Common myeloid progenitor, CD34-positive (primary cell): ENCODE measurements around the gene TRMU.

Experiments used
- CTCF ChIA-PET: fragments of 350-600 bp; sonication (Branson Sonifier 250); formaldehyde crosslinking; loops from one replicate; lab custom pipeline; 2021; ENCODE audit warnings: antibody characterized with exemption; lab: Charles Lee
- POLR2A ChIA-PET: fragments of 350-600 bp; sonication (Branson Sonifier 250); formaldehyde crosslinking; loops from one replicate; lab custom pipeline; 2021; ENCODE audit warnings: antibody characterized with exemption; lab: Charles Lee
- DNase-seq, 3 donors: peaks; one replicate each; pipeline versions ENCODE4 v3.0.0 to v3.0.0-alpha.2; 2013
- H3K27ac ChIP-seq, 2 experiments: 1 replicate in 1 of 2; 2 replicates in 1 of 2; pipeline ENCODE4 v1.7.0; 2013; ENCODE audit warnings: inconsistent platforms in 2 of 2, low read length in 2 of 2, mild to moderate bottlenecking in 2 of 2, low read depth in 1 of 2, moderate library complexity in 1 of 2; ENCODE audit not compliant: severe bottlenecking in 2 of 2, insufficient read depth in 1 of 2, poor library complexity in 1 of 2
- H3K27me3 ChIP-seq, 5 experiments: replicated peaks in 2 of 5; 1 replicate in 3 of 5; 2 replicates in 2 of 5; pipeline versions ENCODE4 v1.6.1 to v1.7.0; 2013; ENCODE audit warnings: low read length in 4 of 5, mild to moderate bottlenecking in 2 of 5, moderate library complexity in 2 of 5, inconsistent platforms in 1 of 5; ENCODE audit not compliant: insufficient read depth in 5 of 5, control insufficient read depth in 4 of 5
- H3K36me3 ChIP-seq, 4 experiments: 1 replicate in 2 of 4; 2 replicates in 2 of 4; pipeline versions ENCODE4 v1.6.1 to v1.7.0; 2013; ENCODE audit warnings: low read length in 3 of 4, control low read depth in 1 of 4, mild to moderate bottlenecking in 1 of 4; ENCODE audit not compliant: control insufficient read depth in 4 of 4, insufficient read depth in 4 of 4
- H3K4me1 ChIP-seq, 4 experiments: 1 replicate in 3 of 4; 2 replicates in 1 of 4; pipeline versions ENCODE4 v1.6.1 to v1.7.1; 2013; ENCODE audit warnings: low read length in 3 of 4, mild to moderate bottlenecking in 3 of 4, control low read depth in 1 of 4, inconsistent platforms in 1 of 4, moderate library complexity in 1 of 4; ENCODE audit not compliant: control insufficient read depth in 4 of 4, insufficient read depth in 4 of 4; ENCODE audit errors: control extremely low read depth in 1 of 4
- H3K4me3 ChIP-seq, 7 experiments: 1 replicate in 4 of 7; 2 replicates in 3 of 7; pipeline versions ENCODE4 v1.5.1 to v1.7.0; 2013; ENCODE audit warnings: mild to moderate bottlenecking in 7 of 7, low read length in 6 of 7, moderate library complexity in 6 of 7, inconsistent platforms in 2 of 7, low read depth in 2 of 7, control low read depth in 1 of 7; ENCODE audit not compliant: insufficient read depth in 4 of 7, control insufficient read depth in 1 of 7; ENCODE audit errors: extremely low read depth in 1 of 7
- H3K9me3 ChIP-seq, 5 experiments: 1 replicate in 4 of 5; 2 replicates in 1 of 5; pipeline versions ENCODE4 v1.6.1 to v1.7.1; 2013; ENCODE audit warnings: low read length in 4 of 5, mild to moderate bottlenecking in 2 of 5, inconsistent platforms in 1 of 5, low read depth in 1 of 5, moderate library complexity in 1 of 5; ENCODE audit not compliant: control insufficient read depth in 4 of 5, insufficient read depth in 2 of 5; ENCODE audit errors: control extremely low read depth in 1 of 5
- WGBS: methylation state at CpG from one replicate; pipeline ENCODE4 v1.1.5; 2013; ENCODE audit not compliant: insufficient coverage; 5-methylcytosine and 5-hydroxymethylcytosine counted together

Gene TRMU

GRCh38 chr22:46368871-46369715 is 33.6 kb downstream of the TRMU start:
- H3K4me1 ChIP-seq: peaks cover 0 to 28% (median 13%) of the 10 kb centered on the region in 4 experiments
- H3K27ac ChIP-seq: no peak overlapping the region
- H3K27me3 ChIP-seq: peaks cover 0 to 61% (median 12%) of the 10 kb centered on the region in 5 experiments
- DNase-seq: no peak
- H3K9me3 ChIP-seq: no peaks in the 10 kb centered on the region
- ChIA-PET POLR2A (no interaction called here), CTCF (interaction anchor here (0.7 to 2.2 kb wide), 7 partner anchors 165 to 338 kb away, joined by 3 to 34 read pairs (median 3); no protein-coding TSS in a partner anchor)
- no peaks in the 10 kb centered on the region for H3K36me3 ChIP-seq
- WGBS: 92% methylated on average over 28 of the region's 31 CpGs
- no peak overlapping the region for H3K4me3 ChIP-seq

- Histone ChIP-seq H3K4me1 (peaks cover 0 to 36% (median 21%) of the 10 kb centered on the region in 4 experiments), H3K36me3 (no peaks in the 10 kb centered on the region), H3K4me3 (no peak overlapping the region), H3K27me3 (peaks cover 0 to 60% (median 10%) of the 10 kb centered on the region in 5 experiments), H3K9me3 (no peaks in the 10 kb centered on the region), H3K27ac (no peak overlapping the region)
- DNase-seq: no peak
- ChIA-PET CTCF (interaction anchor here (0.7 to 1.6 kb wide), 5 partner anchors 164 to 184 kb away, joined by 3 to 4 read pairs (median 3); no protein-coding TSS in a partner anchor), POLR2A (interaction anchor here (0.5 kb wide), 1 partner anchor 20 kb away, joined by 3 read pairs; no protein-coding TSS in a partner anchor)
- WGBS: 91% methylated on average over 22 of the region's 25 CpGs
These were observed 34.4 kb downstream of the TRMU start for GRCh38 chr22:46369716-46370583.

GRCh38 chr22:46370584-46371291 is 35.2 kb downstream of the TRMU start:
- WGBS: 90% methylated on average over 14 of the region's 15 CpGs
- DNase-seq: no peak
- ChIA-PET POLR2A (interaction anchor here (0.5 kb wide), 1 partner anchor 21 kb away, joined by 3 read pairs; no protein-coding TSS in a partner anchor), CTCF (interaction anchor here (1.0 to 1.6 kb wide), 2 partner anchors 170 to 181 kb away, joined by 4 read pairs; no protein-coding TSS in a partner anchor)
- Histone ChIP-seq H3K36me3 (no peaks in the 10 kb centered on the region), H3K27me3 (peaks cover 0 to 57% (median 9%) of the 10 kb centered on the region in 5 experiments), H3K4me3 (no peak overlapping the region), H3K27ac (no peak overlapping the region), H3K9me3 (peaks cover 0 to 8% (median 3%) of the 10 kb centered on the region in 5 experiments), H3K4me1 (peaks cover 0 to 40% (median 23%) of the 10 kb centered on the region in 4 experiments)

GRCh38 chr22:46371623-46372226 is 36.2 kb downstream of the TRMU start:
- ChIA-PET POLR2A (no interaction called here), CTCF (no interaction called here)
- Histone ChIP-seq H3K27ac (no peak overlapping the region), H3K4me1 (peaks cover 0 to 37% (median 23%) of the 10 kb centered on the region in 4 experiments), H3K4me3 (no peak overlapping the region), H3K9me3 (peaks cover 0 to 17% (median 5%) of the 10 kb centered on the region in 5 experiments), H3K27me3 (peaks cover 0 to 54% (median 10%) of the 10 kb centered on the region in 5 experiments), H3K36me3 (no peaks in the 10 kb centered on the region)
- no peak for DNase-seq
- WGBS: 100% methylated on average over 2 of the region's 2 CpGs

GRCh38 chr22:46372686-46373085 is 37.2 kb downstream of the TRMU start:
- peaks cover 0 to 54% (median 10%) of the 10 kb centered on the region in 5 experiments for H3K27me3 ChIP-seq
- no peak for DNase-seq
- CTCF ChIA-PET: interaction anchor here (1.1 kb wide), 1 partner anchor 191 kb away, joined by 3 read pairs; no protein-coding TSS in a partner anchor
- H3K36me3 ChIP-seq: no peaks in the 10 kb centered on the region
- POLR2A ChIA-PET: no interaction called here
- peaks cover 0 to 23% (median 5%) of the 10 kb centered on the region in 5 experiments for H3K9me3 ChIP-seq
- H3K4me3 ChIP-seq: no peak overlapping the region
- WGBS: 90% methylated on average over 6 of the region's 18 CpGs
- H3K4me1 ChIP-seq: peaks cover 0 to 29% (median 23%) of the 10 kb centered on the region in 4 experiments
- H3K27ac ChIP-seq: no peak overlapping the region

- WGBS: 36% methylated on average over 7 of the region's 8 CpGs
- Histone ChIP-seq H3K4me1 (peaks cover 0 to 29% (median 23%) of the 10 kb centered on the region in 4 experiments), H3K9me3 (peaks cover 0 to 23% (median 5%) of the 10 kb centered on the region in 5 experiments), H3K36me3 (no peaks in the 10 kb centered on the region), H3K4me3 (no peak overlapping the region), H3K27ac (no peak overlapping the region), H3K27me3 (peaks cover 0 to 54% (median 10%) of the 10 kb centered on the region in 5 experiments)
- CTCF ChIA-PET: interaction anchor here (1.1 kb wide), 1 partner anchor 190 kb away, joined by 3 read pairs; no protein-coding TSS in a partner anchor
- no peak for DNase-seq
- POLR2A ChIA-PET: no interaction called here
These were observed 37.6 kb downstream of the TRMU start for GRCh38 chr22:46373159-46373558.
